ENCODE data around the gene REEP1.

REEP1 gene

GRCh38 chr2:86275384-86275799 is 62.0 kb downstream of the REEP1 start:
- CTCF ChIA-PET: no interaction called here
- no peak overlapping the region for H3K4me3 ChIP-seq (ENCODE audit: low read depth, low read length)
- no peak for TF ChIP-seq CTCF (IDR thresholded peaks at IDR 0.05; ENCODE audit: insufficient read depth, low read length, missing control alignments)
- no peak for DNase-seq (ENCODE audit: low read depth, low spot score)
- POLR2A ChIA-PET: no interaction called here

- ChIA-PET CTCF (no interaction called here), POLR2A (no interaction called here)
- no peak for DNase-seq (ENCODE audit: low read depth, low spot score)
- TF ChIP-seq CTCF (IDR thresholded peaks at IDR 0.05; ENCODE audit: insufficient read depth, low read length, missing control alignments): no peak
- no peak overlapping the region for H3K4me3 ChIP-seq (ENCODE audit: low read depth, low read length)
Measured at GRCh38 chr2:86274918-86275275, 62.5 kb downstream of the REEP1 start.

GRCh38 chr2:86274265-86274917 is 63.0 kb downstream of the REEP1 start:
- CTCF ChIA-PET: no interaction called here
- POLR2A ChIA-PET: no interaction called here
- no peak overlapping the region for H3K4me3 ChIP-seq (ENCODE audit: low read depth, low read length)
- DNase-seq (ENCODE audit: low read depth, low spot score): no peak
- TF ChIP-seq CTCF (IDR thresholded peaks at IDR 0.05; ENCODE audit: insufficient read depth, low read length, missing control alignments): no peak

- ChIA-PET CTCF (no interaction called here), POLR2A (no interaction called here)
- H3K4me3 ChIP-seq (ENCODE audit: low read depth, low read length): no peak overlapping the region
- no peak for TF ChIP-seq CTCF (IDR thresholded peaks at IDR 0.05; ENCODE audit: insufficient read depth, low read length, missing control alignments)
- no peak for DNase-seq (ENCODE audit: low read depth, low spot score)
Measured at GRCh38 chr2:86272111-86272510, 65.3 kb downstream of the REEP1 start.

- no peak for DNase-seq (ENCODE audit: low read depth, low spot score)
- CTCF ChIA-PET: no interaction called here
- no peak for TF ChIP-seq CTCF (IDR thresholded peaks at IDR 0.05; ENCODE audit: insufficient read depth, low read length, missing control alignments)
- no peak overlapping the region for H3K4me3 ChIP-seq (ENCODE audit: low read depth, low read length)
- POLR2A ChIA-PET: no interaction called here
Measured at GRCh38 chr2:86271248-86271647, 66.2 kb downstream of the REEP1 start.

- TF ChIP-seq CTCF (IDR thresholded peaks at IDR 0.05; ENCODE audit: insufficient read depth, low read length, missing control alignments): no peak
- no peak overlapping the region for H3K4me3 ChIP-seq (ENCODE audit: low read depth, low read length)
- ChIA-PET CTCF (no interaction called here), POLR2A (no interaction called here)
- no peak for DNase-seq (ENCODE audit: low read depth, low spot score)
Measured at GRCh38 chr2:86263956-86264355, 73.5 kb downstream of the REEP1 start.
